Measurements from ENCODE around the gene WLS.
A peak's percentile ranks its signal among the peaks of the same experiment; 100 is the strongest.

WLS gene

DNA sequence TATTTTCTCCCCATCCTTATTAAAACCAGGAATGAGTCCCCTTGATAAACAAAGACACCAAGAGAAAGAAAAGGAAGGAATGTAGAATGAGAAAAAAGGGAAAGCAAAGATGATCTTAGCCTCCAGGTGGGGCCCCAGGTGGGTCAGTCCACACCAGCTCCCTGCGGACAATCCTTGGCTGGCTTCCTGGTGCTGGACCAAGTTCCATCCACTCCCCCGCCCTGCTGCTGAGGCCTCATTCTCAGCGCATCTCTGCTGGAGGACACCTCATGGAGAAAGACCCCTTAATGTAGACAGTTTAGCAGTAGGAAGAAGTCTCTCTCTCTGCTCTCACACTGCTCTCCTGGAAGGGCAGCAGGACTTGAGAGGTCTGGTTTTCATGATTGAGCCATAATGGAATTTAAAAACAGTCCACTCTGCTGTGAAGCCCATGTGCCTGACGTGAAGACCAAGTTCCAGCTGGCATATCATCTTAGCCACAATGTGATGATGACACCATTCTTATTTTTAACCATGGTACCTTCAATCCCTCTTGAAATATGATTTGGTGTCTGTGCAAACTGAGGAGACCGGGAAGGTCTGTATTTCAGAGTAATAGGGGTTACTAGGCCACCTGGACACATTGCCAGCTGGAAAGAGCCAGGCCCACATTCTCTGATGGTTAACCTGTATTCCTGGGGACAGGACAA is 83.1 kb downstream of the WLS start:
- no peak for DNase-seq
- in situ Hi-C loops (cut with HindIII; ENCODE audit: low pct_ligation_motif_present, low pct_unique_long_range_greater_than_20kb, low sequenced_read_pairs): no loop called here

- in situ Hi-C loops (cut with HindIII; ENCODE audit: low pct_ligation_motif_present, low pct_unique_long_range_greater_than_20kb, low sequenced_read_pairs): no loop called here
Observed at GRCh38 chr1:68148631-68149030, 83.7 kb downstream of the WLS start.

GRCh38 chr1:68147534-68148171 is 84.7 kb downstream of the WLS start:
- in situ Hi-C loops (cut with HindIII; ENCODE audit: low pct_ligation_motif_present, low pct_unique_long_range_greater_than_20kb, low sequenced_read_pairs): no loop called here
- no peak for DNase-seq

More at GRCh38 chr1:68148631-68149030, 83.7 kb downstream of the WLS start:
- DNase-seq: no peak

DNA sequence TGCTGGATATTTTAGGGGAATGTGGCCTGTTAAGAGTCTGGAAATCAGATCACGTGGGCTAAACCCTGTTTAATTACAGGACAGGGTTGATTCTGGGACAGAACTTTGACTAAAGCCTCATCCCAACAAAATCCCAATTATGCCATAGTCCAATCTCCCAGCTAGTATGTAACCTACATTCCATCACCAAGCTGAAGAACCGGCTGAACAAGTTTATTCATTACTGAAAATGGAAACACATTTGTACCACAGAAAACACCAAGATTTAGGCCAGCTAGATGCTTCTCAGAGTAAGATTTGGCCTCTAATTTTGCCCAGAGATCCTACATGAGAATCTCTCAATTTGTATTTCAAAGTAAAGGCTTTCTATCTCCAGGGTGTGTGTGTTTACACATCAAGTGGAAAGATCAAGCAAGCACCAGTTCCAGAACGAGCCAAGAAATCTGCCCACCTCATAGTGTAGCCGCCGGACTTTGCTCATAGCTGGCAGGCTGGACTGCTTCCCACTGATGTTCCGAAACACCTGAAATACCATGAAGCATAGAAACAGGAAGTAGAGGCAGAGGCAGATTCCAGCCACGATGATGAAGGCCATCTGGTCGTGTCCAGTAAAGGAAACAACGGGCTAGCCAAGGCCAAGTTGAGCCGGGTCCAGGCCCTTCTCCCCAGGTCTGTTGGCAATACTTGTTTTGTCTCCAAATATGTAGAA is 86.8 kb downstream of the WLS start:
- in situ Hi-C loops (cut with HindIII; ENCODE audit: low pct_ligation_motif_present, low pct_unique_long_range_greater_than_20kb, low sequenced_read_pairs): no loop called here
- no peak for DNase-seq

- DNase-seq: no peak
- in situ Hi-C loops (cut with HindIII; ENCODE audit: low pct_ligation_motif_present, low pct_unique_long_range_greater_than_20kb, low sequenced_read_pairs): no loop called here
Observed at GRCh38 chr1:68144856-68145255, 87.5 kb downstream of the WLS start.

DNA sequence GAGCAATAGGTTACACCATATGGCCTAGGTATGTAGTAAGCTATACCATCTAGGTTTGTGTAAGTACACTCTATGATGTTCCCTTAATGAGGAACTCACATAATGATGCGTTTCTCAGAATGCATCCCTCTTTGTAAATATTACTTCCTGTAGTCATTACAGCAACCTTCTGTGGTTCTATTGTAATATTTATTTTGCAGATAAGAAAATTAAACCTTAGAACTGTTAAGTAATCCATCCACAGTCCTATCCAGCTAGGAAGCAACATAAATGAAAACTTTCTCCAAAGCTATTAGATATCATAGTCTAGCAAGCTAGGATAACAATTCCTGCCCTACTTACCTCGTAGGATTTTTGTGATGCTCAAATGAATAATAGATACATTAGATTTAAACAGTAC is 88.7 kb downstream of the WLS start:
- in situ Hi-C loops (cut with HindIII; ENCODE audit: low pct_ligation_motif_present, low pct_unique_long_range_greater_than_20kb, low sequenced_read_pairs): no loop called here
- DNase-seq: no peak

GRCh38 chr1:68142461-68142860 is 89.9 kb downstream of the WLS start:
- in situ Hi-C loops (cut with HindIII; ENCODE audit: low pct_ligation_motif_present, low pct_unique_long_range_greater_than_20kb, low sequenced_read_pairs): no loop called here
- no peak for DNase-seq

- in situ Hi-C loops (cut with HindIII; ENCODE audit: low pct_ligation_motif_present, low pct_unique_long_range_greater_than_20kb, low sequenced_read_pairs): no loop called here
- DNase-seq: no peak
Observed at GRCh38 chr1:68142036-68142435, 90.3 kb downstream of the WLS start.

DNA sequence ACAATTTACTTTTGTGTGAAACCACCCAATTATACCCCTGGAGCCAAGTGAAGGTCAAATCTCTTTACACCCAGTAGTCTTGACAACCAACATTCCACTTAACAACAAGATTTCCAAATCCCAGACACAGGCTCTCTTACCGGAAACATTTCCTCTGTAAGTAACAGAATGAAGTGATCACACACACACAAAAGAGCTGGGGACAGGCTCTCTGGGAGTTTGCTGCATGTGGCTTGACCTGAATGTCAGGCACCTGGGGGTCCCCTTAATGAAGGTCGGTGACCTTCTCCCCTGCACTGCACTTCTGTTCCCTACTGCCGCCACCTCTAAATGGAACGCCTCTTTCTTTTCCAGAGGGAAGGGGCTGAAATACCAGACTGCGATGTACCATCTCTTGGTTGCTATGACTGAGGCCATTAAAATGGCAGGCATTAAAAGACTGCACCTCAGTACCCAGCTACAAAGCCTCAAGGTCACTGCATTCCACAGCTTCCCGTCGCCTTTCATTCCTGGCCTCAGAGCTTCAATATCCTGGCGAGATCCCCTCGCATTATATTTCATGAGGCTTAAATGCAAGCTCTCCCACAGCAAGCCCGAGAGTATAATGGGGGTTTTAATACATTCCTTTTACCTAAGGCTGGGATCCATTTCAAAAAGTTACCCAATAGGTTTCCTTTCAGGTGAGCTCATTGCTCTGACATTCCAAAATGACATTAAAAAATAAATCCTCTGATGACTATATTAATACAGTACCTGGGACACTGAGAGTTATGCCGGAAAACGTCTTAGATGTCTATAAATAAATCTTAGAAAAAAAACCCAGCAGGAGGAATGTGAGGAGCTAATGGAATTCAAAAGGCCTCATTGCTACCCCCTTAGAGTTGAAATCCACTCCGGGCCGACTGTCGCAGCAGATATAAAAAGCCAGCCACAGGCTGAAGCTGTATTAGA is 91.0 kb downstream of the WLS start:
- no peak for DNase-seq
- in situ Hi-C loops (cut with HindIII; ENCODE audit: low pct_ligation_motif_present, low pct_unique_long_range_greater_than_20kb, low sequenced_read_pairs): no loop called here

GRCh38 chr1:68140536-68140935 is 91.8 kb downstream of the WLS start:
- in situ Hi-C loops (cut with HindIII; ENCODE audit: low pct_ligation_motif_present, low pct_unique_long_range_greater_than_20kb, low sequenced_read_pairs): no loop called here
- DNase-seq: no peak

- DNase-seq: no peak
- in situ Hi-C loops (cut with HindIII; ENCODE audit: low pct_ligation_motif_present, low pct_unique_long_range_greater_than_20kb, low sequenced_read_pairs): no loop called here
Observed at GRCh38 chr1:68136187-68136586, 96.1 kb downstream of the WLS start.

GRCh38 chr1:68132426-68133130 is 99.7 kb downstream of the WLS start:
- in situ Hi-C loops (cut with HindIII; ENCODE audit: low pct_ligation_motif_present, low pct_unique_long_range_greater_than_20kb, low sequenced_read_pairs): no loop called here
- no peak for DNase-seq

DNA sequence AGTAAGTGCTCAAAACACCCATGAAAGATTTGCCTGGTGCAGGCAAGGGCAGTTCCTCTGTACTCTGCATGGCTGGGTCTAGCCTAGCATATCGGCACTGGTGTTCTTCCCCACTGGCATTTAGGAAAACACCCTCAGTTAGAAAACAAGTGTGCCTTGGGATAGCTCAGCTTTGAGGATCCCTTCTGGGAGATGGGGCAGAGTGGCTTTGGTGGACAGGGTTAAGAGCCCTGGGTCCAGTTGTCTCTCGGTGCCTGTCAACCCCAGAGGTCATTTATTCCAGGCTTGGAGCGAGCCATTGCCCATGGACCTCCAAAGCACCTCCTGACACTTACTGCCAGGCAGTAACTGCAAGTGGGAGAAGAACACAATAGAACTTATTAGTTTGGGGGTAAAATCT is 101.1 kb downstream of the WLS start:
- DNase-seq: no peak
- in situ Hi-C loops (cut with HindIII; ENCODE audit: low pct_ligation_motif_present, low pct_unique_long_range_greater_than_20kb, low sequenced_read_pairs): no loop called here

DNA sequence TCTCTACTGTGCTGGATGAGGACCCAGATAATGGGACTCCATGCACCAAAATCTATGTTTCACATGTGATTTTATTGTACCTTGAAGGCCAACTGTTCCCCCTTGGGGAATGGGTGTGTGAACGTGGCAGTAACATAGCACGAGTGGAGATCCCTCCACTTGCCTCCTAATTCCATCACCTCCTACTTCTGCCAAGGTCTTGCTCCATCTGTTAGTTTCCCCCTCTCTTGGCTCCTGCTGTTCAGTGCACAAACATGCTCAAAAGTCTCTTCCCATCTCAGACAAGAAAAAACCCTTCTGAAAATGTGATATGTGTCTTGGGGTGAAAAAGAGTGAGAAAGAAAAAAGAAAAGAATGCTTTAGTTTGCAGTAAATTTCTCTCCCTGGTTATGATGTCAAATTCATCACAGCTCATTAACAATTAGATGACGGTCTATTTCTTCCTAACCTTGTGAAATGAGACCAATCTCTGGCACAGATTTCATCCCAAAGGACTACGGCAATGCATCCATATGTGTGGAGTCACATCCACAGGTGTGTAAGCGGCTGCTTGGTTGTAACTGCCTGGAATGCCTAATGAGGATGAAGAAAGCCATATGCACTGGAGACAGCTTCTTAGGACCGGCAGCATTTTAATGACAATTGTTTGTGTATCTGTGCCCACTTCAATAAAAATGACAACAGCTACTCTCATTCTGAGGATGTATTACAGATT is 102.6 kb downstream of the WLS start:
- DNase-seq: no peak
- in situ Hi-C loops (cut with HindIII; ENCODE audit: low pct_ligation_motif_present, low pct_unique_long_range_greater_than_20kb, low sequenced_read_pairs): no loop called here

DNA sequence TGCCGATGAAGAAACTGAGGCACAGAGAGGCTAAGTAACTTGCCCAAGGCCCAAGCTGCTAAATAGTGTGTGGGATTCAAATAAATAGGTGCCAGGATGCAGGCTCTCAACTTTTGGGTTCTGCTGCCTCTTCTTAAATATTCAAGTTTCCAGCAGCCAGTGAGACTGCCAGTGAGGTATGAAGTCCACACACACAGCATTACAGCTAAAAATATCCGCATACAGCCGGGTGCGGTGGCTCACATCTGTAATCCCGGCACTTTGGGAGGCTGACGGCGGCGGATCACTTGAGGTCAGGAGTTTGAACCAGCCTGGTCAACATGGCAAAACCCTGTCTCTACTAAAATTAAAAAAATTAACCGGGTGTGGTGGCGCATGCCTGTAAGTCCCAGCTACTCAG is 103.5 kb downstream of the WLS start:
- in situ Hi-C loops (cut with HindIII; ENCODE audit: low pct_ligation_motif_present, low pct_unique_long_range_greater_than_20kb, low sequenced_read_pairs): no loop called here
- DNase-seq: no peak

DNA sequence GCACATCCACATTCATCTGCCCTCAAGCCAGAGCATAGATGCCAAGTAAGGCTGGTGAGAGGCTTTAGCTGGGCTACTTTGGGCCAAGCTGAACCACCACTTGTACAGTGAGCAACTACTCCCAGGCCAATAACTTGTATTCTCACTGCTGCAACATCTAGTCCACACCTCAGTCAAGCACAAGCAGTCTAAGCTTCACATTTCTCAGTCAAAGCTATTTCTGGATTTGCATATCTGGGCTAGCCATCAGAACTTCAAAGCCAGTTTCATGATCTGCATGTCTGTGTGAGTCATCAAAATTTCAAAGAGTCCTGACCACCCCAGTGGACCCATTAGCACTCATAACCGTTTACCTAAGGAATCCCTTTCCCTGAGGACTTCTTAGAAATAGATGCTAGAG is 104.2 kb downstream of the WLS start:
- in situ Hi-C loops (cut with HindIII; ENCODE audit: low pct_ligation_motif_present, low pct_unique_long_range_greater_than_20kb, low sequenced_read_pairs): no loop called here
- DNase-seq: no peak

GRCh38 chr1:68121536-68121935 is 110.8 kb downstream of the WLS start:
- peak; percentile 39 for DNase-seq
- in situ Hi-C loops (cut with HindIII; ENCODE audit: low pct_ligation_motif_present, low pct_unique_long_range_greater_than_20kb, low sequenced_read_pairs): no loop called here

Data from ACHN (cell line).